Measurements from ENCODE around the gene NMRK2.
"Not testable (repeated sequence)": the region's sequence is repeated elsewhere in the genome, so short reads cannot be mapped to it uniquely, and the experiment has no call there.

Gene NMRK2

GRCh38 chr19:3966051-3967017 is 33.5 kb downstream of the NMRK2 start:
- no peak for DNase-seq

GRCh38 chr19:3967983-3968382 is 35.1 kb downstream of the NMRK2 start:
- DNase-seq = not testable (repeated sequence)

- no peak for DNase-seq
These were observed 35.9 kb downstream of the NMRK2 start for GRCh38 chr19:3968556-3969434.

GRCh38 chr19:3969435-3970312 is 36.8 kb downstream of the NMRK2 start:
- no peak for DNase-seq

- DNase-seq = no peak
These were observed 37.5 kb downstream of the NMRK2 start for GRCh38 chr19:3970313-3970807.

- peak; percentile 88 to 90 for DNase-seq
These were observed 38.1 kb downstream of the NMRK2 start, which contains the start of gene DAPK3 for GRCh38 chr19:3970808-3971598. Gene DAPK3, minus strand, starts transcription at chr19:3971099. Its CDS starts 1,364 bp downstream, at chr19:3969735.

GRCh38 chr19:3975144-3975543 is 42.3 kb downstream of the NMRK2 start:
- no peak for DNase-seq

GRCh38 chr19:3975637-3976087 is 42.8 kb downstream of the NMRK2 start:
- no peak for DNase-seq

GRCh38 chr19:3976495-3977241 is 43.8 kb downstream of the NMRK2 start:
- DNase-seq = peak in 1 of 2 donors; percentile 16

- peak in 1 of 2 donors; percentile 12 for DNase-seq
These were observed 44.6 kb downstream of the NMRK2 start for GRCh38 chr19:3977242-3978143.

- no peak for DNase-seq
These were observed 45.3 kb downstream of the NMRK2 start for GRCh38 chr19:3978145-3978544.

GRCh38 chr19:3979289-3979673 is 46.4 kb downstream of the NMRK2 start:
- no peak for DNase-seq

- DNase-seq = no peak
These were observed 46.9 kb downstream of the NMRK2 start for GRCh38 chr19:3979674-3980352.

- no peak for DNase-seq
These were observed 47.7 kb downstream of the NMRK2 start for GRCh38 chr19:3980353-3981251.

- no peak for DNase-seq
These were observed 48.5 kb downstream of the NMRK2 start for GRCh38 chr19:3981373-3981735.

- no peak for DNase-seq
These were observed 49.1 kb downstream of the NMRK2 start for GRCh38 chr19:3981736-3982681.
